PC-3 (cell line): ENCODE results near the gene GP1BB.

Experiments used
- CTCF ChIP-seq: fragments of 300-600 bp; sonication (generic); conservative IDR thresholded peaks from 2 replicates; pipeline ENCODE4 v1.5.1; 2017; ENCODE audit warnings: antibody characterized with exemption, low read depth, mild to moderate bottlenecking, low read length
- EZH2phosphoT487 ChIP-seq: fragments of 300-600 bp; sonication (generic); IDR thresholded peaks from 2 replicates; pipeline ENCODE4 v1.6.1; 2018; ENCODE audit warnings: mild to moderate bottlenecking, antibody characterized with exemption, low read length, borderline replicate concordance

GRCh38 chr22:19715188-19715930, 8.0 kb upstream of the GP1BB start:
- no peak for TF ChIP-seq CTCF
- no peak for TF ChIP-seq EZH2phosphoT487
